Embryonic facial prominence (tissue), 1 donor: ENCODE measurements around the gene FAM219B.
"Not testable (repeated sequence)": the region's sequence is repeated elsewhere in the genome, so short reads cannot be mapped to it uniquely, and the experiment has no call there.

Source experiments
- DNase-seq: peaks from one replicate; pipeline ENCODE4 v3.0.0-alpha.2; 2016; ENCODE audit errors: extremely low spot score

FAM219B gene

GRCh38 chr15:74903676-74904075 is 3.0 kb downstream of the FAM219B start:
- no peak for DNase-seq

GRCh38 chr15:74902295-74903075 is 4.2 kb downstream of the FAM219B start:
- no peak for DNase-seq

GRCh38 chr15:74901612-74902063 is 5.0 kb downstream of the FAM219B start:
- DNase-seq, result peak; percentile 84

- DNase-seq, result no peak
Measured at GRCh38 chr15:74897300-74897701, 9.3 kb downstream of the FAM219B start.

- DNase-seq, result no peak
Measured at GRCh38 chr15:74896316-74896715, 10.3 kb downstream of the FAM219B start.

- DNase-seq, result no peak
Measured at GRCh38 chr15:74895830-74896229, 10.8 kb downstream of the FAM219B start.

GRCh38 chr15:74894383-74894782 is 12.3 kb downstream of the FAM219B start:
- DNase-seq, result not testable (repeated sequence)

- DNase-seq, result no peak
Measured at GRCh38 chr15:74893627-74894026, 13.0 kb downstream of the FAM219B start.

GRCh38 chr15:74892931-74893330 is 13.7 kb downstream of the FAM219B start:
- DNase-seq, result no peak

GRCh38 chr15:74892313-74892712 is 14.3 kb downstream of the FAM219B start:
- DNase-seq, result no peak

GRCh38 chr15:74891469-74891868 is 15.2 kb downstream of the FAM219B start:
- DNase-seq, result no peak

GRCh38 chr15:74890665-74890960 is 16.0 kb downstream of the FAM219B start:
- DNase-seq, result no peak

GRCh38 chr15:74889883-74890664 is 16.6 kb downstream of the FAM219B start, which contains the start of gene MPI:
MPI (plus strand) TSS chr15:74890042; CDS start chr15:74890074, 32 bp downstream.
- DNase-seq, result peak; percentile 60

GRCh38 chr15:74889390-74889882 is 17.2 kb downstream of the FAM219B start:
- no peak for DNase-seq

- DNase-seq, result no peak
Measured at GRCh38 chr15:74888716-74889115, 17.9 kb downstream of the FAM219B start.

GRCh38 chr15:74887537-74888193 is 19.0 kb downstream of the FAM219B start:
- not testable (repeated sequence) for DNase-seq

- DNase-seq, result no peak
Measured at GRCh38 chr15:74885461-74885860, 21.2 kb downstream of the FAM219B start.

GRCh38 chr15:74884428-74885223 is 22.0 kb downstream of the FAM219B start:
- DNase-seq, result no peak

GRCh38 chr15:74882528-74882927 is 24.1 kb downstream of the FAM219B start:
- no peak for DNase-seq

- no peak for DNase-seq
Measured at GRCh38 chr15:74878273-74878672, 28.4 kb downstream of the FAM219B start.

- no peak for DNase-seq
Measured at GRCh38 chr15:74873756-74874424, 32.8 kb downstream of the FAM219B start.
